NB4 (cell line): ENCODE results near the gene CRB1.

Experiments
- CTCF ChIP-seq: IDR thresholded peaks from one replicate; pipeline ENCODE4 v1.5.1; 2012; ENCODE audit warnings: low read depth, low read length
- POLR2A ChIP-seq: IDR thresholded peaks from 2 replicates; pipeline ENCODE4 v1.6.1; 2011; ENCODE audit warnings: mild to moderate bottlenecking; ENCODE audit not compliant: insufficient read length; ENCODE audit errors: extremely low read depth

- no peak for TF ChIP-seq POLR2A
- TF ChIP-seq CTCF, result no peak
Observed at GRCh38 chr1:197471248-197471985, 203.4 kb downstream of the CRB1 start.
